ENCODE data around the gene RNF144A. TPM values are rescaled to one million over a fixed set of nuclear protein-coding genes. Genes with fewer than 3 reads are reported as not detected.

RNF144A gene
- total and polyA plus RNA-seq, 10 of the 15 experiments (the other 5 are each of a cell fraction or from before 2014, with no cell fraction given) = 0.02 to 12.1 (median 0.48) TPM; not detected in 1

GRCh38 chr2:6965071-6965795 lies 48.0 kb downstream of the RNF144A start:
- CTCF ChIA-PET = interaction anchor here (0.7 kb wide), 1 partner anchor 49 kb away, joined by 3 read pairs; no protein-coding TSS in a partner anchor
- TF ChIP-seq NBN (IDR thresholded peaks at IDR 0.05) (no peak), SMAD1 (IDR thresholded peaks at IDR 0.05; ENCODE audit: low read depth, partially characterized antibody) (no peak), MTA3 (IDR thresholded peaks at IDR 0.05; ENCODE audit: borderline replicate concordance, low read length) (no peak)
- SMC1A ChIA-PET (ENCODE audit: uncharacterized antibody, unreplicated experiment) = interaction anchor here (0.9 to 1.9 kb wide), 3 partner anchors 8 to 49 kb away, joined by 3 to 6 read pairs (median 4); no protein-coding TSS in a partner anchor

GRCh38 chr2:6966446-6966940 lies 49.3 kb downstream of the RNF144A start:
- no peaks in the 10 kb centered on the region; the same call in 2 of the 3 replicates for H3K9me3 ChIP-seq (replicated peaks; ENCODE audit: control insufficient read depth, insufficient read depth, low read length)
- ChIA-PET SMC1A (ENCODE audit: uncharacterized antibody, unreplicated experiment) (interaction anchor here (0.9 to 1.9 kb wide), 3 partner anchors 9 to 46 kb away, joined by 4 to 6 read pairs (median 4); no protein-coding TSS in a partner anchor), CTCF (interaction anchor here (1.4 kb wide), 1 partner anchor 105 kb away, joined by 3 read pairs; no protein-coding TSS in a partner anchor), POLR2A (no interaction called here), RAD21 (ENCODE audit: unreplicated experiment) (interaction anchor here (2.0 kb wide), 1 partner anchor 69 kb away, joined by 8 read pairs; no protein-coding TSS in a partner anchor)
- intact Hi-C loops (cut with micrococcal nuclease; ENCODE audit: unreplicated experiment) (no loop called here), in situ Hi-C loops (cut with MboI) (no loop called here)
- BruUV-seq (replicated peaks) = no TSS peak
- no peaks in the 10 kb centered on the region for H3K36me3 ChIP-seq (ENCODE audit: control insufficient read depth in 2 of 2, insufficient read depth in 2 of 2, low read length in 1 of 2)
- H3K27ac ChIP-seq (ENCODE audit: control insufficient read depth, insufficient read depth) = no peak overlapping the region
- H3K27me3 ChIP-seq (replicated peaks in 1 of 2; ENCODE audit: control insufficient read depth in 2 of 2, insufficient read depth in 2 of 2, low read length in 1 of 2) = no peaks in the 10 kb centered on the region
- no peak overlapping the region for H2AFZ ChIP-seq (ENCODE audit: control insufficient read depth, low read depth, low read length)
- FAIRE-seq (no peak), ATAC-seq (no peak), DNase-seq (ENCODE audit: low read depth, low spot score) (no peak)
- no peak overlapping the region for H3K9ac ChIP-seq (ENCODE audit: control insufficient read depth, insufficient read depth, low read length)
- H3K79me2 ChIP-seq (ENCODE audit: control insufficient read depth, insufficient read depth, low read length) = no peaks in the 10 kb centered on the region
- H4K20me1 ChIP-seq (ENCODE audit: control insufficient read depth, insufficient read depth) = no peaks in the 10 kb centered on the region
- H3K4me2 ChIP-seq (ENCODE audit: control insufficient read depth, insufficient read depth) = no peak overlapping the region
- H3K4me3 ChIP-seq = no peak overlapping the region
- 80% methylated on average over 7 of the region's 7 CpGs for WGBS (ENCODE audit: insufficient coverage, insufficient replicate concordance, low lambda C conversion rate, missing lambda C conversion rate)
- H3K4me1 ChIP-seq (ENCODE audit: control insufficient read depth, insufficient read depth, low read length) = no peaks in the 10 kb centered on the region
- TF ChIP-seq NR2F1 (conservative IDR thresholded peaks at IDR 0.05) (no peak), TBL1XR1 (IDR thresholded peaks at IDR 0.05; ENCODE audit: low read depth, low read length) (no peak), SMAD1 (IDR thresholded peaks at IDR 0.05; ENCODE audit: low read depth, partially characterized antibody) (no peak), RAD51 (IDR thresholded peaks at IDR 0.05) (no peak), E2F8 (IDR thresholded peaks at IDR 0.05; ENCODE audit: low read depth, partially characterized antibody) (no peak), MEF2B (IDR thresholded peaks at IDR 0.05; ENCODE audit: partially characterized antibody, poor library complexity, severe bottlenecking) (no peak), BMI1 (IDR thresholded peaks at IDR 0.05; ENCODE audit: borderline replicate concordance) (no peak), MLLT1 (IDR thresholded peaks at IDR 0.05) (no peak), KLF5 (IDR thresholded peaks at IDR 0.05; ENCODE audit: partially characterized antibody) (no peak)

More at GRCh38 chr2:6965071-6965795, 48.0 kb downstream of the RNF144A start:
- FAIRE-seq (no peak), ATAC-seq (no peak), DNase-seq (ENCODE audit: low read depth, low spot score) (no peak)
- intact Hi-C loops (cut with micrococcal nuclease; ENCODE audit: unreplicated experiment) (no loop called here), in situ Hi-C loops (cut with MboI) (no loop called here)
- Histone ChIP-seq H2AFZ (ENCODE audit: control insufficient read depth, low read depth, low read length) (no peak overlapping the region), H3K4me1 (ENCODE audit: control insufficient read depth, insufficient read depth, low read length) (no peaks in the 10 kb centered on the region), H3K79me2 (ENCODE audit: control insufficient read depth, insufficient read depth, low read length) (no peaks in the 10 kb centered on the region), H4K20me1 (ENCODE audit: control insufficient read depth, insufficient read depth) (no peaks in the 10 kb centered on the region), H3K27ac (ENCODE audit: control insufficient read depth, insufficient read depth) (no peak overlapping the region), H3K4me3 (no peak overlapping the region), H3K27me3 (replicated peaks in 1 of 2; ENCODE audit: control insufficient read depth in 2 of 2, insufficient read depth in 2 of 2, low read length in 1 of 2) (no peaks in the 10 kb centered on the region), H3K36me3 (ENCODE audit: control insufficient read depth in 2 of 2, insufficient read depth in 2 of 2, low read length in 1 of 2) (no peaks in the 10 kb centered on the region), H3K9ac (ENCODE audit: control insufficient read depth, insufficient read depth, low read length) (no peak overlapping the region), H3K4me2 (ENCODE audit: control insufficient read depth, insufficient read depth) (no peak overlapping the region), H3K9me3 (replicated peaks; ENCODE audit: control insufficient read depth, insufficient read depth, low read length) (no peaks in the 10 kb centered on the region; the same call in 2 of the 3 replicates)
- POLR2A ChIA-PET = interaction anchor here (0.6 kb wide), 1 partner anchor 43 kb away, joined by 7 read pairs; no protein-coding TSS in a partner anchor
- WGBS (ENCODE audit: insufficient coverage, insufficient replicate concordance, low lambda C conversion rate, missing lambda C conversion rate) = 68% methylated on average over 19 of the region's 19 CpGs
- RAD21 ChIA-PET (ENCODE audit: unreplicated experiment) = no interaction called here
- no TSS peak for BruUV-seq (replicated peaks)
